SK-N-SH treated with all-trans-retinoic acid at 6 μM for 48 hours (cell line): ENCODE measurements around the gene ATN1.

Experiments
- ISL1 ChIP-seq: fragments of 250-450 bp; sonication (Bioruptor Pico); IDR thresholded peaks from 2 replicates; pipeline ENCODE4 v2.1.2; 2022; ENCODE audit warnings: mild to moderate bottlenecking, moderate library complexity
- OSR1 ChIP-seq: fragments of 250-450 bp; sonication (Bioruptor Pico); IDR thresholded peaks from 2 replicates; pipeline ENCODE4 v1.8.0; 2022; ENCODE audit warnings: moderate library complexity, mild to moderate bottlenecking, inconsistent platforms
- PATZ1 ChIP-seq: fragments of 250-450 bp; sonication (Bioruptor Pico); IDR thresholded peaks from 2 replicates; pipeline ENCODE4 v1.8.0; 2020; ENCODE audit warnings: mild to moderate bottlenecking, moderate library complexity, borderline replicate concordance
- ZC3H10 ChIP-seq: fragments of 250-450 bp; sonication (Bioruptor Pico); IDR thresholded peaks from 2 replicates; pipeline ENCODE4 v1.5.1; 2021; ENCODE audit warnings: mild to moderate bottlenecking, moderate library complexity
- ZNF70 ChIP-seq: fragments of 450-650 bp; formaldehyde crosslinking; IDR thresholded peaks from 2 replicates; pipeline ENCODE4 v1.5.0; 2020; ENCODE audit warnings: mild to moderate bottlenecking, moderate library complexity

GRCh38 chr12:6939191-6939540 is 11.4 kb downstream of the ATN1 start:
- TF ChIP-seq ISL1 (no peak), OSR1 (no peak), ZNF70 (CRISPR knock-in tag) (no peak), ZC3H10 (no peak), PATZ1 (no peak)
